Measurements from ENCODE around the gene HIVEP3.
A peak's percentile ranks its signal among the peaks of the same experiment; 100 is the strongest.

Gene HIVEP3

DNA sequence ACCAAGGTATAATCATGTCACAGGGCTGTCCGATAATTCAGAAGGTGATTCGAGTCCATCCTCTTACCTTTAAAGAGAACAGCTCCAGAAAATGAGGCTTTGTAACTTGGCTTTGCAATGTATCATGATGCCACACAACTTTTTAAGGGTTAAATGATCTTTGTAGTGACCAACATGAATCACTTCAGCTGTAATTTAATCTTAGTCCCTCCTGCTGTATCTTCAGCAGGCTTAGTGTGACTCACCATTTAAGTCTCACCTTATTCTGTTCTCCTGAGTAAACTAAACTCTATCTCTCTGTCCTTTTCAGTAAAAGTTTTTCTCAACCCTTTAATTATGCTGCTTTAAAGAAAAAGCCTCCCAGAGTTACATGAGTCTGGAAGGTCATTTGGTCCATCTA is 1.9 kb upstream of the HIVEP3 start:
- TF ChIP-seq ZNF274 (IDR thresholded peaks at IDR 0.05; ENCODE audit: low read depth, low read length) (no peak), SUZ12 (IDR thresholded peaks at IDR 0.05; ENCODE audit: extremely low read depth, insufficient read depth, insufficient read length) (no peak), YY1 (IDR thresholded peaks at IDR 0.05; ENCODE audit: insufficient read depth, insufficient read length) (no peak)
- Histone ChIP-seq H3K4me3 (ENCODE audit: insufficient read length, low read depth) (no peak overlapping the region), H3K36me3 (ENCODE audit: insufficient read depth, insufficient read length, low read length) (no peaks in the 10 kb centered on the region), H3K27me3 (ENCODE audit: insufficient read depth, insufficient read length) (peaks cover 35% of the 10 kb centered on the region), H3K4me1 (ENCODE audit: insufficient read depth, insufficient read length) (peaks cover 7% of the 10 kb centered on the region), H3K9me3 (ENCODE audit: insufficient read depth, low read length) (peaks cover 26% of the 10 kb centered on the region), H3K9ac (ENCODE audit: insufficient read length, low read depth) (no peak overlapping the region)
- DNase-seq (ENCODE audit: low read depth, low spot score), result no peak

DNA sequence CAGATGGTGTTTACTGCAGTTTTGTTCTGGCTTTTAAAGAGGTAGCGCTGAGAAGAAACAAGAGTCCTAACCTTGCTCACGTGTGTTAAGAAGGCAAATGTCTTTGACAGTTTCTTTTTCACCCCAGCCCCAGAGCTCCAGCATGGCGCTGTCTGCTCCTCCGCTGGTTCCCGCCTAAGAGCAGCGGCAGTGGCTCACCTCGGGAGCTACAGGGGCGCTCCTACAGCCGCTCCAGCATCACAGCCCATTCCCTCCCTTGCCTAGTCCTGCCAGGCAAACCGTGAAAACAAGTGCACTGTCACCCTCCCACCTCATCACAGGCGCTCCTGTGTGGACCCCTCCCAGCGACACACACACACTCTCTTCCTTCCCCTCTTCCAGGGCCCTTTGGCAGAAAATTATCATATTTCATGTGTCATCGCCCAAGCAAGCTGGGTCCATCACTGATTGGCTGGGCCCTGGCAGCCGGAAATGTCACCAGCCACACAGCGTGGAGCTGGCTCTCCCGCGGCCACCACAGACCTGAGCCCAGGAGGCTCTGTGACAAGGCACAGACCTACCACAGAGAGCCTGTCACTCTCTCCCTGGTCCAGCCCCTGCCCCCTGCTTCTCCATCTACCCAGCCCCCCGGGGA is 1.2 kb upstream of the HIVEP3 start:
- H3K9me3 ChIP-seq (ENCODE audit: insufficient read depth, low read length), result peaks cover 26% of the 10 kb centered on the region
- TF ChIP-seq SUZ12 (IDR thresholded peaks at IDR 0.05; ENCODE audit: extremely low read depth, insufficient read depth, insufficient read length), result no peak
- no peak for TF ChIP-seq ZNF274 (IDR thresholded peaks at IDR 0.05; ENCODE audit: low read depth, low read length)
- no peak for TF ChIP-seq YY1 (IDR thresholded peaks at IDR 0.05; ENCODE audit: insufficient read depth, insufficient read length)
- DNase-seq (ENCODE audit: low read depth, low spot score), result no peak
- peaks cover 7% of the 10 kb centered on the region for H3K4me1 ChIP-seq (ENCODE audit: insufficient read depth, insufficient read length)
- no peak overlapping the region for H3K9ac ChIP-seq (ENCODE audit: insufficient read length, low read depth)
- H3K36me3 ChIP-seq (ENCODE audit: insufficient read depth, insufficient read length, low read length), result no peaks in the 10 kb centered on the region
- H3K4me3 ChIP-seq (ENCODE audit: insufficient read length, low read depth), result no peak overlapping the region
- H3K27me3 ChIP-seq (ENCODE audit: insufficient read depth, insufficient read length), result peaks cover 35% of the 10 kb centered on the region

DNA sequence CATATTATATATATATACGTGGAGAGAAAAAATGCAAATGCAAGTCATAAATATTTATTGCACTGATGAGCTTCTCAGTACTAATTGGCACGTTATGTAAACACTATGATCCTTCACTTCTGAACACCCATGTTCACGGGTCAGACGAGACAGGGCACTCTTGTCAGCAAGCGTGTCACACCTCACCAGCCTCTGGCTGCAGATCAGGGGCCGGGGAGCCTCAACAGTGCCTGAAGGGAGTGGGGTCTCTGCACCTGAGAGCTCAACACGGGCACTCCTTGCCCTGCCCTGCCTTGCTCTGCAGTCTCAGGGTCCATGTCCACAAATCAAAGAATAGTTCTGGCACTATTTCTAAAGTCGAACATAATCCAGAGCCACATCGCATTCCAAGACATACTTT is 409 bp upstream of the HIVEP3 start:
- TF ChIP-seq YY1 (IDR thresholded peaks at IDR 0.05; ENCODE audit: insufficient read depth, insufficient read length), result no peak
- no peak for TF ChIP-seq SUZ12 (IDR thresholded peaks at IDR 0.05; ENCODE audit: extremely low read depth, insufficient read depth, insufficient read length)
- TF ChIP-seq ZNF274 (IDR thresholded peaks at IDR 0.05; ENCODE audit: low read depth, low read length), result no peak
- Histone ChIP-seq H3K4me1 (ENCODE audit: insufficient read depth, insufficient read length) (peaks cover 7% of the 10 kb centered on the region), H3K9me3 (ENCODE audit: insufficient read depth, low read length) (peaks cover 23% of the 10 kb centered on the region), H3K9ac (ENCODE audit: insufficient read length, low read depth) (no peak overlapping the region), H3K27me3 (ENCODE audit: insufficient read depth, insufficient read length) (peaks cover 35% of the 10 kb centered on the region), H3K4me3 (ENCODE audit: insufficient read length, low read depth) (no peak overlapping the region), H3K36me3 (ENCODE audit: insufficient read depth, insufficient read length, low read length) (no peaks in the 10 kb centered on the region)
- no peak for DNase-seq (ENCODE audit: low read depth, low spot score)

DNA sequence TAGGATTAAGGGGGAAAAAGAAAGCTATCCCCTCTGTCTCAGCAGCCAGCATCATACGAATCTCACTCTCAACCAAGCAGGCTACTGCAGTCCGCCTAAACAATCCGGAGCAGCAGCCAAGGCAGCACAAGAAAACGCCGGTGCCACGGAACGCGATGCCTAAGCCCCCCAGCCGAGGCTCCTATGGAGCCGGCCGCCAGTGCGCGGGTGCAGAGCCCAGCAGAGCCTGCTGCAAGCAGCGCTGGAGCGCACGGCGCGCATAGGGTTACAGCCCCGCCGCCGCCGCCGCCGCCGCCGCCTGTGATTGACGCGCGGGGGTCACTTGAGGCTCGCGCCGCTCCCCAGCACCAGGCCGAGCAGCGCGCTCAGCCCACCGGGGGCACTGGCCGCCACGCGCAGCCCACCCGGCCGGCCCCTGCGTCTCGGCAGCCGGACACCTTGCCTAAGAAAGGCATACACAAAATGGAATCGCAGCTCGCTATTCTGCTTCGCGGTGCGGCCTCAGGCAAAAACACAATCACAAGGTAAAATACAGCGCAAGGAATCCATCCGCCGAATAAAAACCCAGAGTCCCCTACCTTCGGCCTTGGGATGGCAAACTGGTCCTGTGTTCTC is 780 bp downstream of the HIVEP3 start:
- TF ChIP-seq SUZ12 (IDR thresholded peaks at IDR 0.05; ENCODE audit: extremely low read depth, insufficient read depth, insufficient read length), result no peak
- TF ChIP-seq YY1 (IDR thresholded peaks at IDR 0.05; ENCODE audit: insufficient read depth, insufficient read length), result no peak
- Histone ChIP-seq H3K9me3 (ENCODE audit: insufficient read depth, low read length) (peaks cover 13% of the 10 kb centered on the region; the same call in 1 of the 2 replicates), H3K4me1 (ENCODE audit: insufficient read depth, insufficient read length) (peaks cover 7% of the 10 kb centered on the region), H3K36me3 (ENCODE audit: insufficient read depth, insufficient read length, low read length) (no peaks in the 10 kb centered on the region), H3K27me3 (ENCODE audit: insufficient read depth, insufficient read length) (peaks cover 35% of the 10 kb centered on the region), H3K4me3 (ENCODE audit: insufficient read length, low read depth) (peak overlapping the region; percentile 49), H3K9ac (ENCODE audit: insufficient read length, low read depth) (peak overlapping the region; percentile 70)
- DNase-seq (ENCODE audit: low read depth, low spot score), result no peak

DNA sequence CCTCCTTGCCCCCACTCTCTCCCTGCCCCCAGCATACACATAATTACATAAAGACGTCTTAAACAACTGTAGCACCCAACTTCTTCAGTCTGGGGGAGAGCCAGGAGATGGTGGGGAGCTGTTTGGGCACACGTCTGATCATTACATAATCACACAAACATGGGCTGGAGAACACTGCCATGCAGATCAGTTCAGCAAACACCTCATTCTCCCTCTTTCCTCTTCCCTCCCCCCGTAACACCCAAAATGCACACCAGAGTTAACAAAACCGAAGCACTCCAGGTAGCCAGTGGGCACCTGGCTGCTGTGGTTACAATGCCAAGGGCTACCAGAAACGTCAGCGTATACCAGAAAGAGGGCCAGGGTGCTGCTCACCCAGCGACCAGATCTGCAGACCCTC is 1.6 kb downstream of the HIVEP3 start:
- H3K9ac ChIP-seq (ENCODE audit: insufficient read length, low read depth), result no peak overlapping the region
- peak overlapping the region; percentile 49 for H3K4me3 ChIP-seq (ENCODE audit: insufficient read length, low read depth)
- H3K36me3 ChIP-seq (ENCODE audit: insufficient read depth, insufficient read length, low read length), result no peaks in the 10 kb centered on the region
- TF ChIP-seq SUZ12 (IDR thresholded peaks at IDR 0.05; ENCODE audit: extremely low read depth, insufficient read depth, insufficient read length) (no peak), YY1 (IDR thresholded peaks at IDR 0.05; ENCODE audit: insufficient read depth, insufficient read length) (no peak), ZNF274 (IDR thresholded peaks at IDR 0.05; ENCODE audit: low read depth, low read length) (no peak)
- H3K4me1 ChIP-seq (ENCODE audit: insufficient read depth, insufficient read length), result peaks cover 7% of the 10 kb centered on the region
- peaks cover 35% of the 10 kb centered on the region for H3K27me3 ChIP-seq (ENCODE audit: insufficient read depth, insufficient read length)
- no peak for DNase-seq (ENCODE audit: low read depth, low spot score)
- peaks cover 12% of the 10 kb centered on the region; the same call in 1 of the 2 replicates for H3K9me3 ChIP-seq (ENCODE audit: insufficient read depth, low read length)

- H3K9me3 ChIP-seq (ENCODE audit: insufficient read depth, low read length), result 0 out of 2 replicates have a peak, but pooled peaks cover 1% of the 10 kb centered on the region
- H3K4me1 ChIP-seq (ENCODE audit: insufficient read depth, insufficient read length), result peaks cover 7% of the 10 kb centered on the region
- no peaks in the 10 kb centered on the region for H3K36me3 ChIP-seq (ENCODE audit: insufficient read depth, insufficient read length, low read length)
- H3K27me3 ChIP-seq (ENCODE audit: insufficient read depth, insufficient read length), result peaks cover 35% of the 10 kb centered on the region
- H3K9ac ChIP-seq (ENCODE audit: insufficient read length, low read depth), result no peak overlapping the region
- no peak overlapping the region for H3K4me3 ChIP-seq (ENCODE audit: insufficient read length, low read depth)
- DNase-seq (ENCODE audit: low read depth, low spot score), result no peak
- TF ChIP-seq SUZ12 (IDR thresholded peaks at IDR 0.05; ENCODE audit: extremely low read depth, insufficient read depth, insufficient read length) (no peak), YY1 (IDR thresholded peaks at IDR 0.05; ENCODE audit: insufficient read depth, insufficient read length) (no peak), ZNF274 (IDR thresholded peaks at IDR 0.05; ENCODE audit: low read depth, low read length) (no peak)
Observed at GRCh38 chr1:41915786-41916571, 2.7 kb downstream of the HIVEP3 start.

DNA sequence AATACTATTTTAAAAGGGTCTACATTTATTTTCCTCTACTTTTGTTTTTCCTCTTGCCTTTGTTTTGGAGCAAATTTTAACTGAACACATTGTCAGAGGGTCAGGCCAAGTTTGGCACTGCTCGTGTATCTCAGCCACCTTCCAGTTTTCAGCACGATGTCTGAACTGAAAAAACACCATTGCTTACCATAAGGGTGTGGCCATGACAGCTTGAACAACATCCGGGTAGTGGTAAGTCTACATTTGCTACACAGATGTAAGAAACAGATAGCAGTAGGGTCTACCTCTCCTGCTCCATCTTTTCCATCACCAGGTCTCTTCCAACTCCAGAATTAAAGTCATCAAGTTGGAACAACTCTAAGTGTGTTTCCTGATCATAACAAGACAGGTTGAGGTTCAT is 4.2 kb downstream of the HIVEP3 start:
- peaks cover 35% of the 10 kb centered on the region for H3K27me3 ChIP-seq (ENCODE audit: insufficient read depth, insufficient read length)
- no peaks in the 10 kb centered on the region for H3K9me3 ChIP-seq (ENCODE audit: insufficient read depth, low read length)
- no peak for DNase-seq (ENCODE audit: low read depth, low spot score)
- H3K36me3 ChIP-seq (ENCODE audit: insufficient read depth, insufficient read length, low read length), result no peaks in the 10 kb centered on the region
- peaks cover 3% of the 10 kb centered on the region for H3K4me1 ChIP-seq (ENCODE audit: insufficient read depth, insufficient read length)
- no peak overlapping the region for H3K4me3 ChIP-seq (ENCODE audit: insufficient read length, low read depth)
- TF ChIP-seq ZNF274 (IDR thresholded peaks at IDR 0.05; ENCODE audit: low read depth, low read length) (no peak), SUZ12 (IDR thresholded peaks at IDR 0.05; ENCODE audit: extremely low read depth, insufficient read depth, insufficient read length) (no peak), YY1 (IDR thresholded peaks at IDR 0.05; ENCODE audit: insufficient read depth, insufficient read length) (no peak)
- H3K9ac ChIP-seq (ENCODE audit: insufficient read length, low read depth), result no peak overlapping the region
